Measurements from ENCODE around the gene ALAS1. TPM values are rescaled to one million over a fixed set of nuclear protein-coding genes. Genes with fewer than 3 reads are reported as not detected.
A peak's percentile ranks its signal among the peaks of the same experiment; 100 is the strongest.

ALAS1 gene
- total and polyA plus RNA-seq, 9 of the 15 experiments (the other 6 are each of a cell fraction or from before 2014, with no cell fraction given), result 21.4 to 49.5 (median 34.4) TPM

- TF ChIP-seq ZNF740 (CRISPR knock-in tag; IDR thresholded peaks at IDR 0.05) (peak; percentile 82), ZNF740 (tag; IDR thresholded peaks at IDR 0.05) (peak in 1 of 2 experiments; percentile 46; a peak in 1 of 4 replicates), ZNF436 (CRISPR knock-in tag; IDR thresholded peaks at IDR 0.05) (no peak), HLTF (IDR thresholded peaks at IDR 0.05) (no peak), ZNF263 (CRISPR knock-in tag; IDR thresholded peaks at IDR 0.05; ENCODE audit: borderline replicate concordance) (peak; percentile 38; the same call in 1 of the 2 replicates), FOXP4 (CRISPR knock-in tag; IDR thresholded peaks at IDR 0.05; ENCODE audit: borderline replicate concordance) (no peak), NCOA4 (IDR thresholded peaks at IDR 0.05; ENCODE audit: partially characterized antibody) (no peak), ZBTB9 (CRISPR knock-in tag; IDR thresholded peaks at IDR 0.05) (no peak), MYC (IDR thresholded peaks at IDR 0.05; ENCODE audit: low read depth, low read length) (no peak), MYC (CRISPR knock-in tag; IDR thresholded peaks at IDR 0.05; ENCODE audit: borderline replicate concordance, low read depth) (no peak), HNRNPK (IDR thresholded peaks at IDR 0.05; ENCODE audit: low read depth, low read length, poor library complexity, severe bottlenecking) (no peak), KDM1A (IDR thresholded peaks at IDR 0.05) (no peak), RBM17 (IDR thresholded peaks at IDR 0.05; ENCODE audit: borderline replicate concordance, low read depth, low read length) (no peak), ZNF431 (CRISPR knock-in tag; IDR thresholded peaks at IDR 0.05) (0 out of 2 replicates have a peak, but pooled peaks have one; percentile 35), RCOR1 (IDR thresholded peaks at IDR 0.05; ENCODE audit: borderline replicate concordance in 1 of 2, low read depth in 2 of 2, low read length in 2 of 2) (0 out of 4 replicates have a peak, but pooled peaks of 1 of the 2 experiments have one; percentile 27), CUX1 (CRISPR knock-in tag; IDR thresholded peaks at IDR 0.05) (no peak), ZNF77 (CRISPR knock-in tag; IDR thresholded peaks at IDR 0.05) (no peak), GATA2 (CRISPR knock-in tag; IDR thresholded peaks at IDR 0.05) (no peak), SAFB (IDR thresholded peaks at IDR 0.05; ENCODE audit: borderline replicate concordance, low read depth, low read length) (no peak)
Measured at GRCh38 chr3:52220380-52221026, 22.5 kb downstream of the ALAS1 start (continued).

Measured in K562 (cell line).